GM10248 (cell line): ENCODE results near the gene PRKAG3.

Source experiments
- CTCF ChIA-PET: fragments of 300-600 bp; sonication (Branson Sonifier 250); formaldehyde crosslinking; extraction: SDS; loops from one replicate; lab custom pipeline; 2021; ENCODE audit warnings: antibody characterized with exemption; lab: Yijun Ruan, JAX
- POLR2A ChIA-PET: fragments of 350-650 bp; sonication (Branson Sonifier 250); formaldehyde crosslinking; extraction: SDS; loops from one replicate; lab custom pipeline; 2020; ENCODE audit warnings: antibody characterized with exemption; lab: Yijun Ruan, JAX
- DNase-seq: peaks from one replicate; pipeline ENCODE4 v3.0.0; 2012; ENCODE audit errors: extremely low spot score
- CTCF ChIP-seq: IDR thresholded peaks from 2 replicates; pipeline ENCODE4 v1.5.1; 2012; ENCODE audit warnings: mild to moderate bottlenecking, low read depth; ENCODE audit errors: extremely low read depth, missing control alignments, control extremely low read depth

Gene PRKAG3

GRCh38 chr2:218821605-218822211 lies 9.9 kb downstream of the PRKAG3 start:
- CTCF ChIA-PET, result interaction anchor here (1.8 to 3.4 kb wide), 2 partner anchors 13 to 26 kb away, joined by 4 to 13 read pairs; no protein-coding TSS in a partner anchor
- POLR2A ChIA-PET, result no interaction called here
- no peak for DNase-seq
- no peak for TF ChIP-seq CTCF

GRCh38 chr2:218820746-218821369 lies 10.7 kb downstream of the PRKAG3 start:
- TF ChIP-seq CTCF, result no peak
- no peak for DNase-seq
- ChIA-PET CTCF (interaction anchor here (1.2 to 3.4 kb wide), 2 partner anchors 12 to 27 kb away, joined by 4 to 13 read pairs; no protein-coding TSS in a partner anchor), POLR2A (no interaction called here)

GRCh38 chr2:218819093-218819492 lies 12.5 kb downstream of the PRKAG3 start:
- CTCF ChIA-PET, result interaction anchor here (0.9 to 2.4 kb wide), 3 partner anchors 8 to 28 kb away, joined by 3 to 5 read pairs (median 3); no protein-coding TSS in a partner anchor
- no peak for TF ChIP-seq CTCF

GRCh38 chr2:218816561-218817011 lies 15.0 kb downstream of the PRKAG3 start:
- peak; percentile 10 for DNase-seq
- no peak for TF ChIP-seq CTCF
- ChIA-PET CTCF (interaction anchor here (1.7 to 2.4 kb wide), 3 partner anchors 20 to 61 kb away, joined by 4 to 5 read pairs (median 5); no protein-coding TSS in a partner anchor), POLR2A (no interaction called here)

More at GRCh38 chr2:218819093-218819492, 12.5 kb downstream of the PRKAG3 start:
- DNase-seq, result no peak
- POLR2A ChIA-PET, result no interaction called here

- CTCF ChIA-PET, result interaction anchor here (1.5 to 2.1 kb wide), 6 partner anchors 8 to 144 kb away, joined by 3 to 6 read pairs (median 4); partner anchors contain the start of genes RNF25 and STK36
- POLR2A ChIA-PET, result no interaction called here
- no peak for TF ChIP-seq CTCF
- no peak for DNase-seq
Measured at GRCh38 chr2:218815649-218816048, 16.0 kb downstream of the PRKAG3 start.

- POLR2A ChIA-PET, result no interaction called here
- CTCF ChIA-PET, result interaction anchor here (1.5 to 2.1 kb wide), 6 partner anchors 8 to 143 kb away, joined by 3 to 6 read pairs (median 4); partner anchors contain the start of genes RNF25 and STK36
- no peak for DNase-seq
- no peak for TF ChIP-seq CTCF
Measured at GRCh38 chr2:218815244-218815637, 16.4 kb downstream of the PRKAG3 start.
